Esophagus squamous epithelium (tissue), 4 donors: ENCODE measurements around the gene IRS1.

Source experiments
- POLR2A ChIP-seq, 4 donors: fragments of 450-650 bp; IDR thresholded peaks; one replicate each; pipeline ENCODE4 v1.6.1; 2017; ENCODE audit warnings: antibody characterized with exemption in 4 of 4, mild to moderate bottlenecking in 4 of 4, moderate library complexity in 3 of 4
- TF ChIP-seq, protein P1 (sequence below), 6 experiments: fragments of 450-650 bp in 4 of 6; fragments of 200-600 bp in 2 of 6; sonication (generic) in 2 of 6; IDR thresholded peaks; one replicate each; pipeline ENCODE4 v1.5.1; 2016 to 2019; ENCODE audit warnings: antibody characterized with exemption in 6 of 6, mild to moderate bottlenecking in 4 of 6, moderate library complexity in 4 of 6

DNA sequence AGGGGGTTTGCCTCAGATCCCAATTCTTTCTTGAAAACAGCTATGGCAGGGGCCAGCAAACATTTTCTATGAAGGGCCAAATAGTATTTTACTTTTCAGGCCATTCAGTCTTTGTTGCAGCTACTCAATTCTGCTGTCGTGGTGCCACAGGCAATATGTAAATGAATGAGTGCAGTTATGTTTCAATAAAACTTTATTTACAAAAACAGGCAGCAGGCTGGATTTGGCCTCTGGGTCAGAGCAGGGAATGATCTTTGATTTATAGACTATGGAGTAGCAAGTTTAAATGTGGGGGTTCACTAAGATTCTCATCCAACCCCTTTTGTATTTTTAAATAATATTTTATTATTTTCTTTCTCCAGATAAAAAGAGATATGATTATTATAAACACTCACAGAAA is 72.4 kb downstream of the IRS1 start:
- TF ChIP-seq, protein P1, sequence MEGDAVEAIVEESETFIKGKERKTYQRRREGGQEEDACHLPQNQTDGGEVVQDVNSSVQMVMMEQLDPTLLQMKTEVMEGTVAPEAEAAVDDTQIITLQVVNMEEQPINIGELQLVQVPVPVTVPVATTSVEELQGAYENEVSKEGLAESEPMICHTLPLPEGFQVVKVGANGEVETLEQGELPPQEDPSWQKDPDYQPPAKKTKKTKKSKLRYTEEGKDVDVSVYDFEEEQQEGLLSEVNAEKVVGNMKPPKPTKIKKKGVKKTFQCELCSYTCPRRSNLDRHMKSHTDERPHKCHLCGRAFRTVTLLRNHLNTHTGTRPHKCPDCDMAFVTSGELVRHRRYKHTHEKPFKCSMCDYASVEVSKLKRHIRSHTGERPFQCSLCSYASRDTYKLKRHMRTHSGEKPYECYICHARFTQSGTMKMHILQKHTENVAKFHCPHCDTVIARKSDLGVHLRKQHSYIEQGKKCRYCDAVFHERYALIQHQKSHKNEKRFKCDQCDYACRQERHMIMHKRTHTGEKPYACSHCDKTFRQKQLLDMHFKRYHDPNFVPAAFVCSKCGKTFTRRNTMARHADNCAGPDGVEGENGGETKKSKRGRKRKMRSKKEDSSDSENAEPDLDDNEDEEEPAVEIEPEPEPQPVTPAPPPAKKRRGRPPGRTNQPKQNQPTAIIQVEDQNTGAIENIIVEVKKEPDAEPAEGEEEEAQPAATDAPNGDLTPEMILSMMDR (IDR thresholded peaks at IDR 0.05) = no peak
- no peak for TF ChIP-seq POLR2A (IDR thresholded peaks at IDR 0.05)
